Measurements from ENCODE around the gene PTPRS. TPM values are rescaled to one million over a fixed set of nuclear protein-coding genes. Genes with fewer than 3 reads are reported as not detected.

PTPRS gene
- total and polyA plus RNA-seq, 2 of the 13 experiments (the other 11 are each of a cell fraction or from before 2014, with no cell fraction given) = 32.7 to 43.9 TPM

DNA sequence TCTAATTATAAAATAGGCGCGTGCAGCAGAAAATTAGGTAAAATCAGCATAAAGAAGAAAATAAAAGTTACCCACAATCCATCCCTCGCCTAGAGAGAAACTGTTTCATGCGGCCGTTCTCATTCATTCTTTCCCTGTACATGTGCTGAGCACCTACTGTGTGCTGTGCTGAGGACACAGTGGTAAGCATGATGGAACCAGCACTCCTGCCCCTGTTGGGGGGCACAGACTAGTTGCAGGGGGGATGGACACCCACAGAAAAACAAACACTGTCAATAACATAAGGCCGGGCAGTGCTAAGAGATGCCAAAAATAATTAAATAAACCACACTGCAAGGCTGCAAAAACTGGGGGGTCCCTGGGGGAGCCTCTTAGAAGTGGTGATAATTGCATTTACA is 43.3 kb downstream of the PTPRS start:
- WGBS (ENCODE audit: low lambda C conversion rate) = 91% methylated on average over 6 of the region's 6 CpGs
- H3K36me3 ChIP-seq (replicated peaks in 1 of 2; ENCODE audit: control insufficient read depth in 1 of 2, insufficient read depth in 2 of 2, low read length in 2 of 2) = no peaks in the 10 kb centered on the region
- no peak for ATAC-seq

More for the DNA sequence above, 43.3 kb downstream of the PTPRS start:
- Histone ChIP-seq H3K27me3 (ENCODE audit: control insufficient read depth in 1 of 2, insufficient read depth in 2 of 2, low read length in 2 of 2) (no peaks in the 10 kb centered on the region), H3K9me3 (ENCODE audit: low read length) (no peaks in the 10 kb centered on the region), H3K4me1 (ENCODE audit: insufficient read depth, low read length) (peaks cover 32% of the 10 kb centered on the region), H3K4me3 (replicated peaks in 1 of 3; ENCODE audit: insufficient read depth in 1 of 3, low read depth in 2 of 3, low read length in 3 of 3) (no peak overlapping the region), H2AFZ (ENCODE audit: low read length) (no peak overlapping the region), H3K27ac (ENCODE audit: extremely low read length, insufficient read depth, low read length) (no peak overlapping the region), H4K20me1 (ENCODE audit: insufficient read depth, low read length) (peaks cover 11% of the 10 kb centered on the region; the same call in 1 of the 2 replicates), H3K4me2 (ENCODE audit: low read depth, low read length) (no peak overlapping the region), H3K9ac (ENCODE audit: insufficient read depth, low read depth, low read length) (no peak overlapping the region), H3K79me2 (ENCODE audit: insufficient read depth, low read length) (peaks cover under 1% of the 10 kb centered on the region)
- DNase-seq (ENCODE audit: low spot score) (no peak), FAIRE-seq (no peak)
- intact Hi-C loops (cut with micrococcal nuclease; ENCODE audit: unreplicated experiment) (no loop called here), in situ Hi-C loops (cut with HindIII; ENCODE audit: extremely low pct_ligation_motif_present, low pct_unique_long_range_greater_than_20kb) (no loop called here)
- CTCF ChIA-PET (ENCODE audit: low intra/inter-chr PET ratio, low total read pairs) = no interaction called here
- TF ChIP-seq ZKSCAN1 (IDR thresholded peaks at IDR 0.05; ENCODE audit: low read length) (peak; percentile 27; the same call in 1 of the 2 replicates), KLF6 (CRISPR knock-in tag; IDR thresholded peaks at IDR 0.05) (no peak)
- TF ChIP-seq, protein P1, sequence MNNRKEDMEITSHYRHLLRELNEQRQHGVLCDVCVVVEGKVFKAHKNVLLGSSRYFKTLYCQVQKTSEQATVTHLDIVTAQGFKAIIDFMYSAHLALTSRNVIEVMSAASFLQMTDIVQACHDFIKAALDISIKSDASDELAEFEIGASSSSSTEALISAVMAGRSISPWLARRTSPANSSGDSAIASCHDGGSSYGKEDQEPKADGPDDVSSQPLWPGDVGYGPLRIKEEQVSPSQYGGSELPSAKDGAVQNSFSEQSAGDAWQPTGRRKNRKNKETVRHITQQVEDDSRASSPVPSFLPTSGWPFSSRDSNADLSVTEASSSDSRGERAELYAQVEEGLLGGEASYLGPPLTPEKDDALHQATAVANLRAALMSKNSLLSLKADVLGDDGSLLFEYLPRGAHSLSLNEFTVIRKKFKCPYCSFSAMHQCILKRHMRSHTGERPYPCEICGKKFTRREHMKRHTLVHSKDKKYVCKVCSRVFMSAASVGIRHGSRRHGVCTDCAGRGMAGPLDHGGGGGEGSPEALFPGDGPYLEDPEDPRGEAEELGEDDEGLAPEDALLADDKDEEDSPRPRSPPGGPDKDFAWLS (CRISPR knock-in tag; IDR thresholded peaks at IDR 0.05; ENCODE audit: borderline replicate concordance) = no peak
- TF ChIP-seq, protein P2, sequence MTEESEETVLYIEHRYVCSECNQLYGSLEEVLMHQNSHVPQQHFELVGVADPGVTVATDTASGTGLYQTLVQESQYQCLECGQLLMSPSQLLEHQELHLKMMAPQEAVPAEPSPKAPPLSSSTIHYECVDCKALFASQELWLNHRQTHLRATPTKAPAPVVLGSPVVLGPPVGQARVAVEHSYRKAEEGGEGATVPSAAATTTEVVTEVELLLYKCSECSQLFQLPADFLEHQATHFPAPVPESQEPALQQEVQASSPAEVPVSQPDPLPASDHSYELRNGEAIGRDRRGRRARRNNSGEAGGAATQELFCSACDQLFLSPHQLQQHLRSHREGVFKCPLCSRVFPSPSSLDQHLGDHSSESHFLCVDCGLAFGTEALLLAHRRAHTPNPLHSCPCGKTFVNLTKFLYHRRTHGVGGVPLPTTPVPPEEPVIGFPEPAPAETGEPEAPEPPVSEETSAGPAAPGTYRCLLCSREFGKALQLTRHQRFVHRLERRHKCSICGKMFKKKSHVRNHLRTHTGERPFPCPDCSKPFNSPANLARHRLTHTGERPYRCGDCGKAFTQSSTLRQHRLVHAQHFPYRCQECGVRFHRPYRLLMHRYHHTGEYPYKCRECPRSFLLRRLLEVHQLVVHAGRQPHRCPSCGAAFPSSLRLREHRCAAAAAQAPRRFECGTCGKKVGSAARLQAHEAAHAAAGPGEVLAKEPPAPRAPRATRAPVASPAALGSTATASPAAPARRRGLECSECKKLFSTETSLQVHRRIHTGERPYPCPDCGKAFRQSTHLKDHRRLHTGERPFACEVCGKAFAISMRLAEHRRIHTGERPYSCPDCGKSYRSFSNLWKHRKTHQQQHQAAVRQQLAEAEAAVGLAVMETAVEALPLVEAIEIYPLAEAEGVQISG (CRISPR knock-in tag; IDR thresholded peaks at IDR 0.05) = no peak
- POLR2A ChIA-PET = no interaction called here
- BruUV-seq (replicated peaks) = no TSS peak

Measured in HepG2 (cell line).